A549 treated with Hydrocortisone at 1 μM for 4 hours (cell line): ENCODE results near the gene STAT3. TPM values are rescaled to one million over a fixed set of nuclear protein-coding genes. Genes with fewer than 3 reads are reported as not detected.

Experiments
- total RNA-seq: library from RNA; stranded (reverse); fragments of 200-300 nt; extraction: Qiagen RNA extraction; gene quantifications from 5 replicates; pipeline ENCODE4 v1.2.3, GENCODE V29; 2022

STAT3 gene
- 68.1 to 79.3 TPM (median 71.3 TPM) in 5 replicates for total RNA-seq

DNA sequence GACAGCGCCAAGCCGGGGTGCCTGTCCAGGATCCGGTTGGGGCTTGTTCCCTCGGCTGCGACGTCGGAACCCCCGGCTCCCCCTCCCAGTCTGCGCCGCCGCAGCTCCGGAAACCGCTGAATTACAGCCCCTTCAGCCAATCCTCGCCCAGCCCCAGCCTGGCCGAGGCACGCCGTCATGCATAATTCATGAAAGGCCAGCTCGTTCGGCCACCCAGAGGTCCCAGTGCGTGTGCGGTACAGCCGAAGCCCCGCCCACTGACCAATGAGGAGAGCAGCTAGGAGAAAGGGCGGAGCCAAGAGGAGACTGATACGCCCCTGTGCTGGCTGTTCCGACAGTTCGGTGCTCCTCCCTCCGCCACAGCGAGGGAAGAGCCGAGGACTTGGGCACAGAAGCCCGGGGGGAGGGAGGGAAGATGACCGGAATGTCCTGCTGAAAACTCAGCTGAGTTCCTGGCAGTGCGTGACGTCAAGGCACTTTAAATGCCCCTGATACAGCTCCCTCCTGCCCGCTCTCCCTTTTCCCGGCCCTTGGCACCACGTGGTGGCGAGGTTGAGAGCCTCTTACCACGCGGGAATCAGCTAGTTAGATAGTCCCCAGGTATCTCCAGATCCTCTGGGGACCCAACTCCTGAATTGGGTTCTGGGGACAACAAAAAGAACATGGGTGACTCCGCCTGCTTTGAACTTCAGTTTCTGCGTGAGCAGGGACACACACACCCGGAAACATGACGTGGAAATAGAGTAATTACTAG, at the start of gene STAT3:
Gene STAT3, minus strand, starts transcription at position 62 of the 754 bp plus-strand sequence. CDS start 39,926 bp downstream, outside the sequence.

DNA sequence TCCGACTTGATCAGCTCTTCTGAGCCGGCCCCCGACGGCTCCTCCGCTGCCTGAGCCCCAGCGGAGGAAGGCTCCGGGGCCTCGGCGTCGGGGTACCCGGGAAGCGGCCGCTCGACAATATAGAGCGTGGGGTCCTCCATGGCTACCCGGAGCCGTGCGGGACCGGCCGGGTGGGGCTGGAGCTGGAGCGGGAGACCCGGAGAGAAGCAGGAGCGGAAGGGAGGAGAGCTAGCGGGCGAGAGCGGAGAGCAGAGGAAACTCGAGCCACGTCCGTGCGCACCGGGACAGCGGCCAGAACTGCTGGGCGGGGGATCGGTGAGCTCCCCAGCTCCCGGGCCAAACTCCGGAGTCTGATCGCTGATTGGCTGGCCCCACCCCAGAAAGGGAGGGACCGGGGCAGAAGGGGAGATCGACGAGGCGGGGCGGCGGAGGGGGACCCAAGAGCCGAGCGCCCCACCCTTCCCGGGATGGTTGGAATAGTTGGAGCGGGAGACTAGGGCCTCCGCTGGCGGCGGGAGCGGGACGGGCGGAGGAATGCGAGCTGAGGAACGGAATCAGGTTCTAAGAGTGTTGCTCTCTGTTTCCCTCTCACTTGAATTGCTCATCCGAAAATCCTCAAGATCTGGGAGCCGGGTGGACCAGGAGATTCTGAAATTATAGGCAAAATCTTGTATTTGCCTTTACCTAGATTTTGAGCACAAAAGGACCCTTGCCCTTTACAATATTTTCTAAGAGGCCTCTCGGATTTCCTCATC, 34.9 kb upstream of the STAT3 start, which contains the start of gene CAVIN1:
Gene CAVIN1, minus strand, starts transcription at position 299 of the 755 bp plus-strand sequence. Its CDS starts 159 bp downstream, at position 140.

DNA sequence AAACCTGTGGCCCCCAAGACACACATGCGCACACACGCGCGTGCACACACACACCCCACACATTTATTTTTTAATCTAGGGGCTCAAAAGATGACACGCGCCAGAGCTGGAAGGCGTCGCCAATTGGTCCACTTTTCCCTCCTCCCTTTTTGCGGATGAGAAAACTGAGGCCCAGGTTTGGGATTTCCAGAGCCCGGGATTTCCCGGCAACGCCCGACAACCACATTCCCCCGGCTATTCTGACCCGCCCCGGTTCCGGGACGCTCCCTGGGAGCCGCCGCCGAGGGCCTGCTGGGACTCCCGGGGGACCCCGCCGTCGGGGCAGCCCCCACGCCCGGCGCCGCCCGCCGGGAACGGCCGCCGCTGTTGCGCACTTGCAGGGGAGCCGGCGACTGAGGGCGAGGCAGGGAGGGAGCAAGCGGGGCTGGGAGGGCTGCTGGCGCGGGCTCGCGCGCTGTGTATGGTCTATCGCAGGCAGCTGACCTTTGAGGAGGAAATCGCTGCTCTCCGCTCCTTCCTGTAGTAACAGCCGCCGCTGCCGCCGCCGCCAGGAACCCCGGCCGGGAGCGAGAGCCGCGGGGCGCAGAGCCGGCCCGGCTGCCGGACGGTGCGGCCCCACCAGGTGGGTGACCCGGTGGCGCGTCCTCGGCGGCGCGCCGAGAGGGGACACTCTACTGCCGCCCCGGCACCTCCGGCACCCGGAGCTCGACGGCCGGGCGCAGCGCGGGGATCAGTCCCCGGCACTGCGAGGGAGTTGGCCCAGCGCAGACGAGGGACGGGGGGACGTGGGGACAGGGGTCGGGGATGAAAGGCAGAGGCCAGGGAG, 100.1 kb downstream of the STAT3 start, which contains the start of gene STAT5A:
Gene STAT5A, plus strand, starts transcription at position 522 of the 826 bp plus-strand sequence. CDS start 914 bp downstream, outside the sequence.

DNA sequence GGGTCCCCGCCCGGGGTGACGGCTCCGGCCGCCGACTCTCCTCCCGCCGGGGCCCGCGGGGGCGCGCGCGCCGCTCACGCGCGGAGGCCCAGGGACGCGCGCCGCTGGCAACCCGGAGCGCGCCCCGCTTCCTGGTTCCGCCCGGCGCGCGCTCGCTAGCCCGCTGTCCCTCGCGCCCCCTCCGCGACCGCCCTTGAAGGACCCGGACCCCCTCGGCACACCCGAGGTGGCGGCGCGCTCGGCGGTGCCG, 112.0 kb downstream of the STAT3 start, which contains the start of gene STAT5B:
Gene STAT5B, minus strand, starts transcription at position 33 of the 250 bp plus-strand sequence. CDS start 44,264 bp downstream, outside the sequence.

Other genes with a start within 250 kb of the STAT3 start
- 234 to 263 TPM (median 254 TPM) in 5 replicates for gene RAB5C, start 233.5 kb downstream of the STAT3 start, total RNA-seq
- gene KCNH4, start 207.3 kb downstream of the STAT3 start, total RNA-seq = 0.20 to 0.36 TPM (median 0.35 TPM) in 5 replicates
- gene HCRT, start 203.0 kb downstream of the STAT3 start, total RNA-seq = 0.21 to 0.50 TPM in 2 of 5 replicates, not detected in the others
- 18.0 to 20.3 TPM (median 19.5 TPM) in 5 replicates for gene GHDC, start 193.9 kb downstream of the STAT3 start, total RNA-seq
- 22.8 to 30.4 TPM (median 28.5 TPM) in 5 replicates for gene STAT5B, start 112.1 kb downstream of the STAT3 start, total RNA-seq
- 5.7 to 7.7 TPM (median 6.3 TPM) in 5 replicates for gene STAT5A, start 99.9 kb downstream of the STAT3 start, total RNA-seq
- 396 to 431 TPM (median 412 TPM) in 5 replicates for gene CAVIN1, start 34.8 kb upstream of the STAT3 start, total RNA-seq
- 33.7 to 43.0 TPM (median 36.3 TPM) in 5 replicates for gene ATP6V0A1, start 70.4 kb upstream of the STAT3 start, total RNA-seq
- gene NAGLU, start 147.8 kb upstream of the STAT3 start, total RNA-seq = 35.1 to 46.5 TPM (median 44.1 TPM) in 5 replicates
- gene HSD17B1, start 164.5 kb upstream of the STAT3 start, total RNA-seq = 0.51 to 1.6 TPM (median 1.3 TPM) in 5 replicates
- 112 to 132 TPM (median 119 TPM) in 5 replicates for gene COASY, start 173.7 kb upstream of the STAT3 start, total RNA-seq
- 62.1 to 64.0 TPM (median 63.3 TPM) in 5 replicates for gene MLX, start 178.7 kb upstream of the STAT3 start, total RNA-seq
- 30.1 to 35.0 TPM (median 31.2 TPM) in 5 replicates for gene PSMC3IP, start 189.3 kb upstream of the STAT3 start, total RNA-seq
- 23.7 to 35.2 TPM (median 27.9 TPM) in 5 replicates for gene RETREG3, start 220.9 kb upstream of the STAT3 start, total RNA-seq
- 133 to 144 TPM (median 140 TPM) in 5 replicates for gene TUBG1, start 221.2 kb upstream of the STAT3 start, total RNA-seq